Measurements from ENCODE around the gene PTGER2. TPM values are rescaled to one million over a fixed set of nuclear protein-coding genes. Genes with fewer than 3 reads are reported as not detected.

Gene PTGER2
- polyA plus RNA-seq, 1 donor from 2014 or later = not detected

DNA sequence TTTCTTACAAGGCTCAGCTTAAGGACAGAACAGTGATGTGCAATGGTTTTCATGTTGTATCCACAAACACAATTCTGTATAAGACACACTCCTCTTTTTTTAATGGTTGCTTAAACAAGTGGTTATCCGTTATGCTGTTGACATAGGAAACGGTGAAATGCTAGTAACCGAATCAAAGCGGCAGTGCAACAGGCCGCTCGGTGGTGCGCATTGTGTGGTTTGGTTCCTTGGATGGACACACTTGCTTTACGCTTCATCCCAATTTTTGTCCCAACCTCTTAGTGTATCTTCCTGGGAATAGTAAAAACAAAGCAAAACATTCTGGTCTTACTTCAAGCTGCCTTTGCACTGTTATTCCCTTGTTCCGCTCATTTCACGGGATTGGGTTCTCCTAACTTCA, 650 bp upstream of the PTGER2 start:
- peak overlapping the region; percentile 38 for H3K9ac ChIP-seq (ENCODE audit: low read length)
- H3F3A ChIP-seq (ENCODE audit: insufficient read depth, low read length, poor library complexity, severe bottlenecking) = no peaks in the 10 kb centered on the region
- peaks cover 65% of the 10 kb centered on the region for H3K27me3 ChIP-seq (ENCODE audit: insufficient read depth, low read depth, low read length)
- no peaks in the 10 kb centered on the region for H3K79me2 ChIP-seq (replicated peaks; ENCODE audit: insufficient read depth, low read length)
- TF ChIP-seq POLR2AphosphoS5 (IDR thresholded peaks at IDR 0.05) = peak; percentile 30
- no peak for TF ChIP-seq EP300 (conservative IDR thresholded peaks at IDR 0.05; ENCODE audit: poor library complexity, severe bottlenecking)
- H4K20me1 ChIP-seq (ENCODE audit: insufficient read depth) = no peaks in the 10 kb centered on the region
- H3K36me3 ChIP-seq (ENCODE audit: insufficient read depth, low read length) = no peaks in the 10 kb centered on the region
- H3K9me3 ChIP-seq (ENCODE audit: low read length) = no peaks in the 10 kb centered on the region
- peak overlapping the region; percentile 76 for H3K4me2 ChIP-seq (ENCODE audit: low read length)
- no peak overlapping the region for H2AFZ ChIP-seq (ENCODE audit: low read depth, low read length)
- no peak overlapping the region for H3K27ac ChIP-seq (ENCODE audit: low read length)
- no peaks in the 10 kb centered on the region for H3K9me2 ChIP-seq (ENCODE audit: insufficient read depth, low read length)
- H3K4me3 ChIP-seq (ENCODE audit: low read length) = peak overlapping the region; percentile 72

DNA sequence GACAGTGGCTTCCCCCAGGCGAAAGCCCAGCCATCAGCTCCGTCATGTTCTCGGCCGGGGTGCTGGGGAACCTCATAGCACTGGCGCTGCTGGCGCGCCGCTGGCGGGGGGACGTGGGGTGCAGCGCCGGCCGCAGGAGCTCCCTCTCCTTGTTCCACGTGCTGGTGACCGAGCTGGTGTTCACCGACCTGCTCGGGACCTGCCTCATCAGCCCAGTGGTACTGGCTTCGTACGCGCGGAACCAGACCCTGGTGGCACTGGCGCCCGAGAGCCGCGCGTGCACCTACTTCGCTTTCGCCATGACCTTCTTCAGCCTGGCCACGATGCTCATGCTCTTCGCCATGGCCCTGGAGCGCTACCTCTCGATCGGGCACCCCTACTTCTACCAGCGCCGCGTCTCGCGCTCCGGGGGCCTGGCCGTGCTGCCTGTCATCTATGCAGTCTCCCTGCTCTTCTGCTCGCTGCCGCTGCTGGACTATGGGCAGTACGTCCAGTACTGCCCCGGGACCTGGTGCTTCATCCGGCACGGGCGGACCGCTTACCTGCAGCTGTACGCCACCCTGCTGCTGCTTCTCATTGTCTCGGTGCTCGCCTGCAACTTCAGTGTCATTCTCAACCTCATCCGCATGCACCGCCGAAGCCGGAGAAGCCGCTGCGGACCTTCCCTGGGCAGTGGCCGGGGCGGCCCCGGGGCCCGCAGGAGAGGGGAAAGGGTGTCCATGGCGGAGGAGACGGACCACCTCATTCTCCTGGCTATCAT, 663 bp downstream of the PTGER2 start:
- H3K4me3 ChIP-seq (ENCODE audit: low read length) = peak overlapping the region; percentile 72
- no peak overlapping the region for H3K27ac ChIP-seq (ENCODE audit: low read length)
- peak overlapping the region; percentile 38 for H3K9ac ChIP-seq (ENCODE audit: low read length)
- H3K79me2 ChIP-seq (replicated peaks; ENCODE audit: insufficient read depth, low read length) = no peaks in the 10 kb centered on the region
- H3K9me3 ChIP-seq (ENCODE audit: low read length) = no peaks in the 10 kb centered on the region
- peak overlapping the region; percentile 34 for H2AFZ ChIP-seq (ENCODE audit: low read depth, low read length)
- H4K20me1 ChIP-seq (ENCODE audit: insufficient read depth) = no peaks in the 10 kb centered on the region
- H3K36me3 ChIP-seq (ENCODE audit: insufficient read depth, low read length) = no peaks in the 10 kb centered on the region
- peaks cover 65% of the 10 kb centered on the region for H3K27me3 ChIP-seq (ENCODE audit: insufficient read depth, low read depth, low read length)
- H3F3A ChIP-seq (ENCODE audit: insufficient read depth, low read length, poor library complexity, severe bottlenecking) = no peaks in the 10 kb centered on the region
- H3K9me2 ChIP-seq (ENCODE audit: insufficient read depth, low read length) = no peaks in the 10 kb centered on the region
- peak overlapping the region; percentile 76 for H3K4me2 ChIP-seq (ENCODE audit: low read length)
- no peak for TF ChIP-seq TAF1 (IDR thresholded peaks at IDR 0.05; ENCODE audit: low read depth)
- TF ChIP-seq MXI1 (conservative IDR thresholded peaks at IDR 0.05; ENCODE audit: poor library complexity, severe bottlenecking) = peak; percentile 42
- TF ChIP-seq RAD21 (conservative IDR thresholded peaks at IDR 0.05) = no peak
- TF ChIP-seq, protein P1, sequence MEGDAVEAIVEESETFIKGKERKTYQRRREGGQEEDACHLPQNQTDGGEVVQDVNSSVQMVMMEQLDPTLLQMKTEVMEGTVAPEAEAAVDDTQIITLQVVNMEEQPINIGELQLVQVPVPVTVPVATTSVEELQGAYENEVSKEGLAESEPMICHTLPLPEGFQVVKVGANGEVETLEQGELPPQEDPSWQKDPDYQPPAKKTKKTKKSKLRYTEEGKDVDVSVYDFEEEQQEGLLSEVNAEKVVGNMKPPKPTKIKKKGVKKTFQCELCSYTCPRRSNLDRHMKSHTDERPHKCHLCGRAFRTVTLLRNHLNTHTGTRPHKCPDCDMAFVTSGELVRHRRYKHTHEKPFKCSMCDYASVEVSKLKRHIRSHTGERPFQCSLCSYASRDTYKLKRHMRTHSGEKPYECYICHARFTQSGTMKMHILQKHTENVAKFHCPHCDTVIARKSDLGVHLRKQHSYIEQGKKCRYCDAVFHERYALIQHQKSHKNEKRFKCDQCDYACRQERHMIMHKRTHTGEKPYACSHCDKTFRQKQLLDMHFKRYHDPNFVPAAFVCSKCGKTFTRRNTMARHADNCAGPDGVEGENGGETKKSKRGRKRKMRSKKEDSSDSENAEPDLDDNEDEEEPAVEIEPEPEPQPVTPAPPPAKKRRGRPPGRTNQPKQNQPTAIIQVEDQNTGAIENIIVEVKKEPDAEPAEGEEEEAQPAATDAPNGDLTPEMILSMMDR (IDR thresholded peaks at IDR 0.05; ENCODE audit: poor library complexity, severe bottlenecking) = no peak

GRCh38 chr14:52315355-52315718, 1.2 kb downstream of the PTGER2 start:
- no peaks in the 10 kb centered on the region for H4K20me1 ChIP-seq (ENCODE audit: insufficient read depth)
- no peaks in the 10 kb centered on the region for H3F3A ChIP-seq (ENCODE audit: insufficient read depth, low read length, poor library complexity, severe bottlenecking)
- no peaks in the 10 kb centered on the region for H3K9me3 ChIP-seq (ENCODE audit: low read length)
- TF ChIP-seq, protein P1 (IDR thresholded peaks at IDR 0.05; ENCODE audit: poor library complexity, severe bottlenecking) = no peak
- TF ChIP-seq TAF1 (IDR thresholded peaks at IDR 0.05; ENCODE audit: low read depth) (no peak), EP300 (conservative IDR thresholded peaks at IDR 0.05; ENCODE audit: poor library complexity, severe bottlenecking) (no peak), EZH2 (IDR thresholded peaks at IDR 0.05; ENCODE audit: borderline replicate concordance, insufficient read depth, low read length, poor library complexity, severe bottlenecking) (no peak), MXI1 (conservative IDR thresholded peaks at IDR 0.05; ENCODE audit: poor library complexity, severe bottlenecking) (no peak), RAD21 (conservative IDR thresholded peaks at IDR 0.05) (no peak), SMC3 (conservative IDR thresholded peaks at IDR 0.05; ENCODE audit: poor library complexity) (no peak), POLR2AphosphoS5 (IDR thresholded peaks at IDR 0.05) (no peak)
- TF ChIP-seq, protein P2, sequence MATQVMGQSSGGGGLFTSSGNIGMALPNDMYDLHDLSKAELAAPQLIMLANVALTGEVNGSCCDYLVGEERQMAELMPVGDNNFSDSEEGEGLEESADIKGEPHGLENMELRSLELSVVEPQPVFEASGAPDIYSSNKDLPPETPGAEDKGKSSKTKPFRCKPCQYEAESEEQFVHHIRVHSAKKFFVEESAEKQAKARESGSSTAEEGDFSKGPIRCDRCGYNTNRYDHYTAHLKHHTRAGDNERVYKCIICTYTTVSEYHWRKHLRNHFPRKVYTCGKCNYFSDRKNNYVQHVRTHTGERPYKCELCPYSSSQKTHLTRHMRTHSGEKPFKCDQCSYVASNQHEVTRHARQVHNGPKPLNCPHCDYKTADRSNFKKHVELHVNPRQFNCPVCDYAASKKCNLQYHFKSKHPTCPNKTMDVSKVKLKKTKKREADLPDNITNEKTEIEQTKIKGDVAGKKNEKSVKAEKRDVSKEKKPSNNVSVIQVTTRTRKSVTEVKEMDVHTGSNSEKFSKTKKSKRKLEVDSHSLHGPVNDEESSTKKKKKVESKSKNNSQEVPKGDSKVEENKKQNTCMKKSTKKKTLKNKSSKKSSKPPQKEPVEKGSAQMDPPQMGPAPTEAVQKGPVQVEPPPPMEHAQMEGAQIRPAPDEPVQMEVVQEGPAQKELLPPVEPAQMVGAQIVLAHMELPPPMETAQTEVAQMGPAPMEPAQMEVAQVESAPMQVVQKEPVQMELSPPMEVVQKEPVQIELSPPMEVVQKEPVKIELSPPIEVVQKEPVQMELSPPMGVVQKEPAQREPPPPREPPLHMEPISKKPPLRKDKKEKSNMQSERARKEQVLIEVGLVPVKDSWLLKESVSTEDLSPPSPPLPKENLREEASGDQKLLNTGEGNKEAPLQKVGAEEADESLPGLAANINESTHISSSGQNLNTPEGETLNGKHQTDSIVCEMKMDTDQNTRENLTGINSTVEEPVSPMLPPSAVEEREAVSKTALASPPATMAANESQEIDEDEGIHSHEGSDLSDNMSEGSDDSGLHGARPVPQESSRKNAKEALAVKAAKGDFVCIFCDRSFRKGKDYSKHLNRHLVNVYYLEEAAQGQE (IDR thresholded peaks at IDR 0.05; ENCODE audit: borderline replicate concordance) = no peak
- H3K36me3 ChIP-seq (ENCODE audit: insufficient read depth, low read length) = no peaks in the 10 kb centered on the region
- H3K9ac ChIP-seq (ENCODE audit: low read length) = no peak overlapping the region
- peaks cover 65% of the 10 kb centered on the region for H3K27me3 ChIP-seq (ENCODE audit: insufficient read depth, low read depth, low read length)
- no peak overlapping the region for H3K4me2 ChIP-seq (ENCODE audit: low read length)
- H3K4me3 ChIP-seq (ENCODE audit: low read length) = peak overlapping the region; percentile 72
- H3K27ac ChIP-seq (ENCODE audit: low read length) = no peak overlapping the region
- no peaks in the 10 kb centered on the region for H3K9me2 ChIP-seq (ENCODE audit: insufficient read depth, low read length)
- H3K79me2 ChIP-seq (replicated peaks; ENCODE audit: insufficient read depth, low read length) = no peaks in the 10 kb centered on the region
- no peak overlapping the region for H2AFZ ChIP-seq (ENCODE audit: low read depth, low read length)

Data from neural cell (in vitro differentiated cells).